ENCODE results near the gene UQCC2.

The UQCC2 gene

DNA sequence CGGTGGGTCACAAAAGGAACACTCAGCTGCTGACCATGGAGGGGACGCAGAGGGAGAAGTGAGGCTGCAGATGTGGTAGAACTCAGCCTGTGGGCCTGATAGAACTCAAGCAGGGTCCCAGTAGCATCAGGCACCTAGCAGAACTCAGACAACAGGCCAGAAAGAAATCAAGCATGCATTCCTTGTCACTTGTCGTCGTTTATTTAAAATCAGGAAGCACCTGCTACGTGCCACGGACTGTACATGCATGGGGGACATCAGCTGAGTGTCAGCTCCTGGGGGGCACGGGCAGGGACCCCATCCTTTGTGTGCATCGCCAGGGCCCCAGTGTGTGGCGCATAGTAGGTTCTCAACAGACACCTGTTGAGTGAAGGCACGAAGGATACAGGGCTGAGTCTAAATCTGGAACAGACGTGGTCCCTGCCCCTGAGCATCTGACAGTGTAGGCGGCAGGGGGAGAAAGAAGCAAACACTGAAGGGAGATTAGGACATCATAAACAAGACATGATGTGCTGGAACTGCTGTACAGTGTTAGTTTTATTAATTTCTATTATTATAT lies 32.5 kb downstream of the UQCC2 start:
- Histone ChIP-seq H3K9ac (ENCODE audit: low read depth, low read length) (no peak overlapping the region), H3K27me3 (ENCODE audit: control insufficient read depth, insufficient read depth, low read length) (no peaks in the 10 kb centered on the region), H3K9me3 (ENCODE audit: control insufficient read depth, insufficient read depth, low read length) (no peaks in the 10 kb centered on the region), H3K4me1 (ENCODE audit: control insufficient read depth, insufficient read depth, low read length) (no peaks in the 10 kb centered on the region), H3K27ac (ENCODE audit: low read depth, low read length) (no peak overlapping the region), H3K36me3 (ENCODE audit: control insufficient read depth, insufficient read depth, low read length) (peaks cover 84% of the 10 kb centered on the region), H3K4me3 (ENCODE audit: low read depth, low read length) (no peak overlapping the region)

DNA sequence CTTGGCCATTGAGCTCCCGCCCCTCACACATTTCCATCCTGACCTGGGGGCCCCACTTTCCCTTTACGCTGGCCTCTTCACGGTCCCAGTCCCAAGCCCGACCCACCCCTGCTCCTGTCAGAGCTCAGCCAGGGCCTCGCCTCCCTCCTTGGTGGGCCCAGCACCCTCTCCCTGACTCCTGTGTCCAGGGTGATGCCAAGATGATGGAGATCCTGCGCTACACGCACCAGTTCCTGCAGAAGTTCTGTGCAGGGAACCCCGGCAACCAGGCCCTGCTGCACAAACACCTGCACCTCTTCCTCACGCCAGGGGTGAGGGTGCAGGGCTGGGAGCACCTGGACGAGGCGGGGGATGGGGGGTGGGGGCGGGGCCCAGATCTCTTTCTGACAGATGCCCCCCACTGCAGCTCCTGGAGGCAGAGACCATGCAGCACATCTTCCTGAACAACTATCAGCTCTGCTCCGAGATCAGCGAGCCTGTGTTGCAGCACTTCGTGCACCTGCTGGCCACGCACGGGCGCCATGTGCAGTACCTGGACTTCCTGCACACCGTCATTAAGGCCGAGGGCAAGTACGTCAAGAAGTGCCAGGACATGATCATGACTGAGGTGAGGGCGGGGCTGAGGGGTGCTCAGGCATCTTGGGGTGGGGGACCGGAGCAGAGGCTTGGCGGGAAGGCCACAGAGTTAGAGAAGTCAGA lies 33.1 kb downstream of the UQCC2 start:
- Histone ChIP-seq H3K4me1 (ENCODE audit: control insufficient read depth, insufficient read depth, low read length) (no peaks in the 10 kb centered on the region), H3K27me3 (ENCODE audit: control insufficient read depth, insufficient read depth, low read length) (no peaks in the 10 kb centered on the region), H3K9ac (ENCODE audit: low read depth, low read length) (no peak overlapping the region), H3K9me3 (ENCODE audit: control insufficient read depth, insufficient read depth, low read length) (no peaks in the 10 kb centered on the region), H3K27ac (ENCODE audit: low read depth, low read length) (no peak overlapping the region), H3K36me3 (ENCODE audit: control insufficient read depth, insufficient read depth, low read length) (peaks cover 84% of the 10 kb centered on the region), H3K4me3 (ENCODE audit: low read depth, low read length) (no peak overlapping the region)

DNA sequence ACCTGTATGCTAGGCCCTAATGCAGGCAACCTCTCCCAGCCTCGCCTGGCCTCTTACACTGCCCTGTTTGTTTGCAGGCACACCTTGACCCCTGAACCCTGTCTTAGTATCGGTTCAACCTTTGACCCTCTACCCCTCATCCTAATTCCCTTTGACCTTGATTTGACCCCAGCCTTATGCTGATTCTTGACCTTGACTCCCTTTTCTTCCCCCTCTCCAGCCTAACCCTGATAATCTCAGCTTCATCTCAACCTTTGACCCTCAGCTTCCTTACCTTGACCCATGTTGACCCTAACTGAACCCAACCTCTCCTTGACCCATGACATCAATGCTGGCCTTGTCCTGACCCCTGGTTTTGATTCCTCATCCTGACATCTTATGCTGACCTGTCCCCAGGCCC lies 33.8 kb downstream of the UQCC2 start:
- H3K27me3 ChIP-seq (ENCODE audit: control insufficient read depth, insufficient read depth, low read length): no peaks in the 10 kb centered on the region
- H3K36me3 ChIP-seq (ENCODE audit: control insufficient read depth, insufficient read depth, low read length): peaks cover 82% of the 10 kb centered on the region
- no peaks in the 10 kb centered on the region for H3K4me1 ChIP-seq (ENCODE audit: control insufficient read depth, insufficient read depth, low read length)

DNA sequence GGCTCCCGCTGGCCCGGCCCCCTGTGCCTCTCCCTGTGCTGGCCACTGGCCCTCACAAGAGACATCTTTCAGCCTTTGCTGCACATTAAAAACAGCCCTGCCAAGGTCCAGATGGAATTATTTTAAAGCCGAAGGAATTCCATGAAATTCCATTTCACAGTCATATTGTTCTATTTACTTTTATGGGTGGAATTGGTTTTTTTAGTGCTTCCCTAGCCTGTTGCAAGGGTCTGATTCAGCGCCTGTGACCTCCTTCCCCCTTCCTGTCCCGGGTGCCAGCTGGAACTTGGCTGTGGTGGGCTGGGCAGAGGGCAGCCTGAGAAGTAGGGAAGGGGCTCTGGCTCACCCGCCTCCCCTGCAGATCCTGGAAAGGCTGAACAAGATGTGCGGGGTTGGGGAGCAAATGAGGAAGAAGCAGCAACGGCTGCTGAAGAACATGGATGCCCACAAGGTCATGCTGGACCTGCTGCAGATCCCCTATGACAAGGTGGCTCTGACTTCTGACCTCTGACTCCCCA lies 34.3 kb downstream of the UQCC2 start:
- Histone ChIP-seq H3K27me3 (ENCODE audit: control insufficient read depth, insufficient read depth, low read length) (no peaks in the 10 kb centered on the region), H3K9ac (ENCODE audit: low read depth, low read length) (no peak overlapping the region), H3K9me3 (ENCODE audit: control insufficient read depth, insufficient read depth, low read length) (no peaks in the 10 kb centered on the region), H3K4me3 (ENCODE audit: low read depth, low read length) (no peak overlapping the region), H3K4me1 (ENCODE audit: control insufficient read depth, insufficient read depth, low read length) (no peaks in the 10 kb centered on the region), H3K36me3 (ENCODE audit: control insufficient read depth, insufficient read depth, low read length) (peaks cover 77% of the 10 kb centered on the region), H3K27ac (ENCODE audit: low read depth, low read length) (no peak overlapping the region)

More for the DNA sequence above, 33.8 kb downstream of the UQCC2 start:
- H3K4me3 ChIP-seq (ENCODE audit: low read depth, low read length): no peak overlapping the region
- no peak overlapping the region for H3K9ac ChIP-seq (ENCODE audit: low read depth, low read length)
- H3K27ac ChIP-seq (ENCODE audit: low read depth, low read length): no peak overlapping the region
- H3K9me3 ChIP-seq (ENCODE audit: control insufficient read depth, insufficient read depth, low read length): no peaks in the 10 kb centered on the region

DNA sequence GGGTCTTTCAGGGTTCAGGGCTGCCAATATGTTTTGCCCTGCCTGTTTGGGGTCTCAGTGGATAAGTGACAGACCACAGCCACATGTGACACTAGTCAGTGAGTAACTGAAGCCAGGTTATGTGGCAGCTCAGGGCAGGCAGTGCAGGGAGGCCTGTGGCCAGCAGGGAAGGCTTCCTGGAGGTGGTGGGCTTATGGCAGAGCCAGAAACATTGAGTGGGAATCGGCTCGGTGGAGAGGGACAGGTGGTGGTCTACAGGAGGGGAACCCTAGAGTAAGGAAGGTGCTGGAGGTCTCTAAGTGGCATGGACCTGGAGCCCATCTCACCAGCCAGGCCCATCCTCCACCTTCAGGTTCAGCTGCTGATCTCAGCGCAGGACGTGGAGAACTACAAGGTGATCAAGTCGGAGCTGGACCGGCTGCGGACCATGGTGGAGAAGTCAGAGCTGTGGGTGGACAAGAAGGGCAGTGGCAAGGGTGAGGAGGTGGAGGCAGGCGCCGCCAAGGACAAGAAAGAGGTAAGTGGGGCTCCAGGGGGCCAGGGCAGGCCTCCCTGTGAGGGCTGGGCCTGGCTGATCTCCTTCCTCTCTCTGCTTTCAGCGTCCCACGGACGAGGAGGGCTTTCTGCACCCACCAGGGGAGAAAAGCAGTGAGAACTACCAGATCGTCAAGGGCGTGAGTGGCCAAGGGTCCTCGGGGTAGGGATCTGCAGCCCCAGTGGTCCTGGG lies 34.9 kb downstream of the UQCC2 start:
- Histone ChIP-seq H3K36me3 (ENCODE audit: control insufficient read depth, insufficient read depth, low read length) (peaks cover 80% of the 10 kb centered on the region), H3K27ac (ENCODE audit: low read depth, low read length) (no peak overlapping the region), H3K9ac (ENCODE audit: low read depth, low read length) (no peak overlapping the region), H3K27me3 (ENCODE audit: control insufficient read depth, insufficient read depth, low read length) (no peaks in the 10 kb centered on the region), H3K4me3 (ENCODE audit: low read depth, low read length) (no peak overlapping the region), H3K9me3 (ENCODE audit: control insufficient read depth, insufficient read depth, low read length) (no peaks in the 10 kb centered on the region), H3K4me1 (ENCODE audit: control insufficient read depth, insufficient read depth, low read length) (no peaks in the 10 kb centered on the region)

DNA sequence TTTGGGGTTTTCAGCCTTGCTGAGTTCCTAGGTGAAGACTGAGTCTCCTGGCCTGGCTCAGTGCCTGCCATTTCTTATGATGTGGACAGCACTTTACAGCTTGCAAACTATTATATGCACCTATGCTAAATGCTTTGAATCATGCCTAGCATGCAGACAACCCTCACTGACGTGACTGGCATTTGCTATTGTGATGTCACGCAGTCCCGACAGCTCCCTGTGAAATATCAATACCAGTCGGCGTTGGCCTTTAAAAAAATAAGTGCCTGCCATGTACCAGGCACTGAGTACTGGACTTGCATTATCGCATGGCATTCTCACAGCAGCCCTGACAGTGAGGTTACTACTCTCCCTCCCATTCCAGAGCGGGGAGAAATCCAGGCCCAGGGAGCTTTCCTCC lies 35.5 kb downstream of the UQCC2 start:
- no peaks in the 10 kb centered on the region for H3K4me1 ChIP-seq (ENCODE audit: control insufficient read depth, insufficient read depth, low read length)
- H3K4me3 ChIP-seq (ENCODE audit: low read depth, low read length): no peak overlapping the region
- H3K9ac ChIP-seq (ENCODE audit: low read depth, low read length): no peak overlapping the region
- H3K27ac ChIP-seq (ENCODE audit: low read depth, low read length): no peak overlapping the region
- H3K36me3 ChIP-seq (ENCODE audit: control insufficient read depth, insufficient read depth, low read length): peaks cover 83% of the 10 kb centered on the region
- H3K9me3 ChIP-seq (ENCODE audit: control insufficient read depth, insufficient read depth, low read length): no peaks in the 10 kb centered on the region
- H3K27me3 ChIP-seq (ENCODE audit: control insufficient read depth, insufficient read depth, low read length): no peaks in the 10 kb centered on the region

DNA sequence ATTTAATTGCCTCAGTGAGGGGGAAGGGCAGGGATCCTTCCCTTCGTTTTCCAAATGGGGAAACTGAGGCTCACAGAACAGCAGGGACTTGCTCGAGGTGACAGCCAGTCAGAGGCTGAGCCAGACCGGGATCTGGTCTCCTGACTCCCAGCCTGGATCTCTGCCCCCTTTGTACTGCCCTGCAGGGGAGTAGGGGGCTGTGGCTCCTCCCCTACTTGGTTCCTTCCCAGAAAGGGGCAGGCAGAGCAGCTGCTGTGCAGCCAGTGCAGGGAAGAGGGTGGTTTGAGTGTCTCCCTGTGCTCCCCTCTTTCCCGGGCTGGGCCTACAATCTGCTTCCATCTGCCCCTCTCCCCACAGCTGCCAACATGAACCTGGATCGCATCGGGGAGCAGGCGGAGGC lies 37.6 kb downstream of the UQCC2 start:
- no peak overlapping the region for H3K4me3 ChIP-seq (ENCODE audit: low read depth, low read length)
- no peaks in the 10 kb centered on the region for H3K27me3 ChIP-seq (ENCODE audit: control insufficient read depth, insufficient read depth, low read length)
- no peak overlapping the region for H3K9ac ChIP-seq (ENCODE audit: low read depth, low read length)
- H3K4me1 ChIP-seq (ENCODE audit: control insufficient read depth, insufficient read depth, low read length): no peaks in the 10 kb centered on the region
- H3K36me3 ChIP-seq (ENCODE audit: control insufficient read depth, insufficient read depth, low read length): peaks cover 80% of the 10 kb centered on the region
- H3K27ac ChIP-seq (ENCODE audit: low read depth, low read length): no peak overlapping the region
- H3K9me3 ChIP-seq (ENCODE audit: control insufficient read depth, insufficient read depth, low read length): no peaks in the 10 kb centered on the region

DNA sequence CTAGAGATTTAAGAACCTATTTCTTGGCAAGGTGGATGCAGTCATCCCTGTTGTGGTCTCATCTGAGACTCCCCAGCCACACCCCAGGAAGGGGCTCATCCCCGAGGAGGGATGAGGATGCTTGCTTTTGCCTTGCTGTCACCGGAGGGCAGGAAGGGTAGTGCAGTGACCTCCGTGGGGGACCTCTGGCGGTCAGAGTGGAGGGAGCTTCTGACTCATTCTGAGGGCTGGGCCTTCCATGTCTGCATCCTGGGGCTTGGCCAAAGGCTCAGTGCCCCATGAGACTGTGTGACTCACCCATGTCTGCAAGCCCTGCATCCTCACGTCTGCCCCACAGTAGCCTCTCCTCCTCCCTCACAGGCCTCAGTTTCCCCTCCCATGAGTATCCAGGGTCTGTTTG lies 38.7 kb downstream of the UQCC2 start:
- Histone ChIP-seq H3K36me3 (ENCODE audit: control insufficient read depth, insufficient read depth, low read length) (peaks cover 81% of the 10 kb centered on the region), H3K9ac (ENCODE audit: low read depth, low read length) (no peak overlapping the region), H3K4me1 (ENCODE audit: control insufficient read depth, insufficient read depth, low read length) (no peaks in the 10 kb centered on the region), H3K27me3 (ENCODE audit: control insufficient read depth, insufficient read depth, low read length) (no peaks in the 10 kb centered on the region), H3K4me3 (ENCODE audit: low read depth, low read length) (no peak overlapping the region), H3K9me3 (ENCODE audit: control insufficient read depth, insufficient read depth, low read length) (no peaks in the 10 kb centered on the region), H3K27ac (ENCODE audit: low read depth, low read length) (no peak overlapping the region)

DNA sequence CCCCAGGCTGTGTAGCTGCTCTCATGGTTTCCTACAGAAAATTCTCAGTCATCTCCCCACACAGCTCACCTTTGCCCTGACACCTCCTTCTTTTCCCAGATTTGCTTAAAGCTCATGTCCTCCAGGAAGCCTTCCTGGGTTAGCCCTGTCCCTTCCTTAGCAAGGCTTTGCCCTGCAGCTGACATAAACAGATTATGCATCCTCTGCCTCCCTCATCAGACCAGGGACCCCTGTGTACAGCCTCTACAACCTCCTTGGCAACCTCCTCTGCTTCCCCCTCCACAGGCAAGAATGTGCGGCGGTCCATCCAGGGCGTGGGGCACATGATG lies 39.8 kb downstream of the UQCC2 start:
- H3K4me1 ChIP-seq (ENCODE audit: control insufficient read depth, insufficient read depth, low read length): no peaks in the 10 kb centered on the region
- no peaks in the 10 kb centered on the region for H3K9me3 ChIP-seq (ENCODE audit: control insufficient read depth, insufficient read depth, low read length)
- no peak overlapping the region for H3K9ac ChIP-seq (ENCODE audit: low read depth, low read length)
- peaks cover 83% of the 10 kb centered on the region for H3K36me3 ChIP-seq (ENCODE audit: control insufficient read depth, insufficient read depth, low read length)
- no peaks in the 10 kb centered on the region for H3K27me3 ChIP-seq (ENCODE audit: control insufficient read depth, insufficient read depth, low read length)
- no peak overlapping the region for H3K27ac ChIP-seq (ENCODE audit: low read depth, low read length)
- no peak overlapping the region for H3K4me3 ChIP-seq (ENCODE audit: low read depth, low read length)

DNA sequence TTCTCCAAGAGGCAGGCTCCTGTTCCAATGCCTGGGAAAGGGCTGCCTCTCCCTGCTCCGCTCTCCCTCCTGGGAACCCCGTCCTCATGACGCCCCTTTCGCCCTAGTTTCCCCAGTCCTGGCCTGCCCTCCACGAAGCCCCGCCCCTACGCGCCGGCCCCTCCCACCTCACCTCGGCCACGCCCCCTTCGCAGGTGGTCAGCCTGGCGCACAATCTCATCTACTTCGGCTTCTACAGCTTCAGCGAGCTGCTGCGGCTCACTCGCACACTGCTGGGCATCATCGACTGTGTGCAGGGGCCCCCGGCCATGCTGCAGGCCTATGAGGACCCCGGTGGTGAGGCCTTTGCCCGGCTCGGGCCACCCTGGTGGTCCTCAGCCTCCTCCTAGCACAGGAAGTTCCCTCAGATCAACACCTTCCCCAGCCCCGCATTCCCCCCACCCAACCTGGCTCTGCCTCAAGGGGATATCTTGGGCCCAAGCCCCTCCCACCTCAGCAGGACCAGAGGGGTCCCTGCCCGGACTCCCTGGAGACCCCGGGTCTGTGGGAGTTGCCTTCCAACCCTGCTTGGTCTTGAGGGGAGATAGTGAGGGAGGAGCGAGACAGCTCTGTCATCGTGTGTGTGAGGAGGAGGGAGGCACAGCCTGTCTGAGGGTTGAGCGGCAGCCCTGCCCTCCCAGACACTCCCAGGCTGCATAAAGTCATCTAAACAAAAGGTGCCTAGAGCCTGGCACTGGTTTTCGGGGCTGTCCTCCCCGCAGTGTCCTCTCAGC lies 40.3 kb downstream of the UQCC2 start:
- H3K27ac ChIP-seq (ENCODE audit: low read depth, low read length): no peak overlapping the region
- no peaks in the 10 kb centered on the region for H3K4me1 ChIP-seq (ENCODE audit: control insufficient read depth, insufficient read depth, low read length)
- no peak overlapping the region for H3K4me3 ChIP-seq (ENCODE audit: low read depth, low read length)
- no peaks in the 10 kb centered on the region for H3K27me3 ChIP-seq (ENCODE audit: control insufficient read depth, insufficient read depth, low read length)
- H3K9ac ChIP-seq (ENCODE audit: low read depth, low read length): no peak overlapping the region
- no peaks in the 10 kb centered on the region for H3K9me3 ChIP-seq (ENCODE audit: control insufficient read depth, insufficient read depth, low read length)
- peaks cover 83% of the 10 kb centered on the region for H3K36me3 ChIP-seq (ENCODE audit: control insufficient read depth, insufficient read depth, low read length)

All from HUES48 (cell line).